ENCODE data around the gene MADD.

MADD gene

DNA sequence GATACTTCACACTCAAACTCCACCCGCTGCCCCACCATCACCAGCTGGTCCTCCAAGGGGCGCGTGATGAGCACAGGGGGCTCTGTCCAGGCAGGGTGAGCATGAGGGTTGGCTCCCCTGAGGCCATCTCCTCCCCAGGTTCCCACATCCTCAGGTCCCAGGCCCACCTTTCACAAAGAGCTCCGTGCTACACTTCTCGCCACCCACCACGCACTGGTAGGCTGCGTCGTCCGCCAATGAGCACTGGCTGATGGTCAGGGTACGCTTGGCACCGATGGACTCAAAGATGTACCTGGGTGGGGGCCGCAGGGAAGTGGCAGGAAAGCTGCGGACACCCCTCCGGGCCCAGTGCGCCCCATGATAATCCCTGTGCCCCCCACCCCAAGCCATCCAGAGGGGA lies 72.9 kb downstream of the MADD start:
- DNase-seq (ENCODE audit: low read depth in 2 of 2), result no peak
- H3K4me3 ChIP-seq (replicated peaks in 1 of 2; ENCODE audit: low read depth in 2 of 2, low read length in 2 of 2), result no peak overlapping the region
- TF ChIP-seq, protein P1, sequence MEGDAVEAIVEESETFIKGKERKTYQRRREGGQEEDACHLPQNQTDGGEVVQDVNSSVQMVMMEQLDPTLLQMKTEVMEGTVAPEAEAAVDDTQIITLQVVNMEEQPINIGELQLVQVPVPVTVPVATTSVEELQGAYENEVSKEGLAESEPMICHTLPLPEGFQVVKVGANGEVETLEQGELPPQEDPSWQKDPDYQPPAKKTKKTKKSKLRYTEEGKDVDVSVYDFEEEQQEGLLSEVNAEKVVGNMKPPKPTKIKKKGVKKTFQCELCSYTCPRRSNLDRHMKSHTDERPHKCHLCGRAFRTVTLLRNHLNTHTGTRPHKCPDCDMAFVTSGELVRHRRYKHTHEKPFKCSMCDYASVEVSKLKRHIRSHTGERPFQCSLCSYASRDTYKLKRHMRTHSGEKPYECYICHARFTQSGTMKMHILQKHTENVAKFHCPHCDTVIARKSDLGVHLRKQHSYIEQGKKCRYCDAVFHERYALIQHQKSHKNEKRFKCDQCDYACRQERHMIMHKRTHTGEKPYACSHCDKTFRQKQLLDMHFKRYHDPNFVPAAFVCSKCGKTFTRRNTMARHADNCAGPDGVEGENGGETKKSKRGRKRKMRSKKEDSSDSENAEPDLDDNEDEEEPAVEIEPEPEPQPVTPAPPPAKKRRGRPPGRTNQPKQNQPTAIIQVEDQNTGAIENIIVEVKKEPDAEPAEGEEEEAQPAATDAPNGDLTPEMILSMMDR (IDR thresholded peaks at IDR 0.05; ENCODE audit: low read depth, low read length), result no peak

DNA sequence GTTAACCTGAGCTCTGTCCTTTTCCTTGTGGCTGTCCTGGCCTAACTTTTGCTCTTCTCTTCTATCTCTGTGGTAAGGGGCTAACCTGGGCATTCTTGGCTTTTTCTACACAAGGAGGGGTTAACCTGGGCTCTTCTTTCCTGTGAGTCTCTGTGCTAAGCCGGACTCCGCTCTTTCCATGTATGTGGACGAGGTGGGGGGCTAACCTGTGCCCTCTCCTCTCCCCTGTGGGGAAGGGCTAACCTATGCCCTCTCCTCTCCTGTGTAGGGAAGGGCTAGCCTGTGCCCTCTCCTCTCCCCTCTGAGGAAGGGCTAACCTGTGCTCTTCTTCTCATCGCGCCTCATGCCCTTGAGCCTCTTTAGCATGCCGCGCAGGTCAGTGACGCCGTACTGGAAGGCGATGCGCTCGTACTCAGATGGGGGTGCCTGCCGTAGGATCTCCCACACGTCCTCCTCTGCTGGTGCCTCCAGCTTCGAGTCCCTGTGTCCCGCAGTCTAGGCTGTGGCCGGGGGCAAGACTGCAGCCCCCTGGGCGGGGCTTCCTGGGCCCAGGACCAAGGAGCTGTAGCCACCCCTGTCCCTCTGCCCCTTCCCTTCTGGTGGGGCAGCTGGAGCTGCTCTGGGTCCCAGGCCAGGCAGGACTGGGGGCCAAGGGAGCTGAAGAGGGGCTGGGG lies 76.1 kb downstream of the MADD start:
- TF ChIP-seq, protein P1 (IDR thresholded peaks at IDR 0.05; ENCODE audit: low read depth, low read length), result no peak
- no peak overlapping the region for H3K4me3 ChIP-seq (replicated peaks in 1 of 2; ENCODE audit: low read depth in 2 of 2, low read length in 2 of 2)
- no peak for DNase-seq (ENCODE audit: low read depth in 2 of 2)

DNA sequence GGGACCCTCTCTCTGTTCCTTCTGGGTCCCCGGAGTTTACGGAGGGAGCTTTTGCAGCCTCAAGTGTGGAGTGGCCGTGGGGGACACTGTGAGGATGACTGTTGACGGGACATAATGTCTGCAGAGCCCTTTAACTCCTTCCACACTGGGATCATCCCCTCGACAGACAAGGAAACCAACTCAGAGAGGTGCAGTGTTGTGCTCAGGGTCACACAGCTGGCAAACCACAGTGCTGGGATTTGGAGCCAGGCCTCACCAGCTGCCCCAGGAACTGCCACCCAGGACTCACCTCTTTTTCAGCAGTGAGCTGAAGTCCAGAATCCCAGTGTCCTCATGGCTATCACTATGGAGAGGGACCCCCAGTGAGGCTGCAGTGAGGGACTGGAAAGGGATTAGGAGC lies 77.2 kb downstream of the MADD start:
- TF ChIP-seq, protein P1 (IDR thresholded peaks at IDR 0.05; ENCODE audit: low read depth, low read length), result no peak
- DNase-seq (ENCODE audit: low read depth in 2 of 2), result no peak
- H3K4me3 ChIP-seq (replicated peaks in 1 of 2; ENCODE audit: low read depth in 2 of 2, low read length in 2 of 2), result no peak overlapping the region

GRCh38 chr11:47348131-47348802 lies 78.3 kb downstream of the MADD start:
- no peak for DNase-seq (ENCODE audit: low read depth in 2 of 2)
- no peak overlapping the region for H3K4me3 ChIP-seq (replicated peaks in 1 of 2; ENCODE audit: low read depth in 2 of 2, low read length in 2 of 2)
- TF ChIP-seq, protein P1 (IDR thresholded peaks at IDR 0.05; ENCODE audit: low read depth, low read length), result no peak

GRCh38 chr11:47348859-47349258 lies 78.9 kb downstream of the MADD start:
- DNase-seq (ENCODE audit: low read depth in 2 of 2), result peak; percentile 40 to 43
- TF ChIP-seq, protein P1 (IDR thresholded peaks at IDR 0.05; ENCODE audit: low read depth, low read length), result peak; percentile 13
- no peak overlapping the region for H3K4me3 ChIP-seq (replicated peaks in 1 of 2; ENCODE audit: low read depth in 2 of 2, low read length in 2 of 2)

- no peak overlapping the region for H3K4me3 ChIP-seq (replicated peaks in 1 of 2; ENCODE audit: low read depth in 2 of 2, low read length in 2 of 2)
- DNase-seq (ENCODE audit: low read depth in 2 of 2), result no peak
Observed at GRCh38 chr11:47349521-47350095, 79.7 kb downstream of the MADD start.

More at GRCh38 chr11:47349521-47350095, 79.7 kb downstream of the MADD start:
- TF ChIP-seq, protein P1 (IDR thresholded peaks at IDR 0.05; ENCODE audit: low read depth, low read length), result no peak

Data from cardiac fibroblast (primary cell).